ENCODE data around the gene ANKRD60. TPM values are rescaled to one million over a fixed set of nuclear protein-coding genes. Genes with fewer than 3 reads are reported as not detected.
A peak's percentile ranks its signal among the peaks of the same experiment; 100 is the strongest.

ANKRD60 gene
- total RNA-seq, 1 donor from 2014 or later = not detected

DNA sequence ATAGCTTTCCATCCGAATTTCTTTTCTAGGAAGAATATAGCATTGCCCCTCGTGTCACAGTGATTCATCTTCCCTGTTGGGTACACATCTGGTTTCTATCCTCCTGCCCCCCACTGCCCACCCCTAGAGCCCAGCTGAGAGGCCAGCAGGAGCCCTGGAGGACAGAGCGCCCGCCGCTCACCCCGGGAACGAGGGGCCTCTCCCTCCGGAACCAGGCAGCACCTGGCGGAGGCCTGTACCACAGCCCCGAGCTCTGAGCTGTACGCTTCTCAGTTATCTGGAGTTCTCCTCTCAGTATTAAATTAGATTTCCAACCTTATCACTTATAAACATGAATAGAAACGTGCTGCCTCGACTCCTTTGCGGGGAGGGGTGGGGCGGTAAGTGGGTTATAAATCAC, 6.0 kb downstream of the ANKRD60 start:
- H3K36me3 ChIP-seq = no peaks in the 10 kb centered on the region
- H3K27me3 ChIP-seq (ENCODE audit: low read depth) = peaks cover 37% of the 10 kb centered on the region
- ATAC-seq = no peak
- no peak for TF ChIP-seq CTCF (IDR thresholded peaks at IDR 0.05)
- no peaks in the 10 kb centered on the region for H3K9me3 ChIP-seq
- no peak overlapping the region for H3K4me3 ChIP-seq
- no peak for DNase-seq
- H3K27ac ChIP-seq = no peak overlapping the region
- H3K4me1 ChIP-seq = no peaks in the 10 kb centered on the region
- intact Hi-C loops (cut with DNase I) = no loop called here

GRCh38 chr20:58219342-58219700, 9.1 kb downstream of the ANKRD60 start:
- intact Hi-C loops (cut with DNase I) = no loop called here
- no peak overlapping the region for H3K27ac ChIP-seq
- no peaks in the 10 kb centered on the region for H3K36me3 ChIP-seq
- H3K9me3 ChIP-seq = no peaks in the 10 kb centered on the region
- no peaks in the 10 kb centered on the region for H3K4me1 ChIP-seq
- no peak for ATAC-seq
- DNase-seq = no peak
- H3K27me3 ChIP-seq (ENCODE audit: low read depth) = peaks cover 18% of the 10 kb centered on the region
- TF ChIP-seq CTCF (IDR thresholded peaks at IDR 0.05) = no peak
- no peak overlapping the region for H3K4me3 ChIP-seq

GRCh38 chr20:58218665-58219341, 9.7 kb downstream of the ANKRD60 start:
- ATAC-seq = no peak
- no peak for DNase-seq
- H3K27ac ChIP-seq = no peak overlapping the region
- H3K4me3 ChIP-seq = no peak overlapping the region
- intact Hi-C loops (cut with DNase I) = no loop called here
- H3K4me1 ChIP-seq = no peaks in the 10 kb centered on the region
- peaks cover 18% of the 10 kb centered on the region for H3K27me3 ChIP-seq (ENCODE audit: low read depth)
- TF ChIP-seq CTCF (IDR thresholded peaks at IDR 0.05) = no peak
- H3K36me3 ChIP-seq = no peaks in the 10 kb centered on the region
- H3K9me3 ChIP-seq = no peaks in the 10 kb centered on the region

DNA sequence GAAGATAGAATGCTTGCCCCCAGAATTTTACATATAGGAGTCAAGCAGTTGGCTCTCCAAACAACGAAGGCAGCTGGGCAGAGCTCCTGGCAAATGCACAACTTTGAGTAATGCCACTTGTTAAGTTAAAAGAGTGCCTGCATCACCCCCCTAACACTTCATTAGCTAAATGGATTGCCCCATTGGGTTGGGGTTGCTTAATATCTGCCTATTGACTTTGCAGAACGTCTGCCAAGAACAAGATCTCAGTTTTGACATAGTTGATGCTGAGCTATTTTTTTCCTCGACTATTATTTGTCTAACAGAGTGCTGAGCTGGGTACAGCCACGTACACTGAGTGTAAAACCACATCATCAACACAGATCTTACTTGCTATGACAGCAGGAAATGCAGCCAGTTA, 12.1 kb downstream of the ANKRD60 start:
- Histone ChIP-seq H3K27me3 (ENCODE audit: low read depth) (peaks cover 6% of the 10 kb centered on the region), H3K36me3 (no peaks in the 10 kb centered on the region), H3K27ac (no peak overlapping the region), H3K4me1 (no peaks in the 10 kb centered on the region), H3K9me3 (no peaks in the 10 kb centered on the region), H3K4me3 (no peak overlapping the region)
- peak; percentile 83 to 92 for ATAC-seq
- no peak for TF ChIP-seq CTCF (IDR thresholded peaks at IDR 0.05)
- DNase-seq = no peak
- intact Hi-C loops (cut with DNase I) = no loop called here

DNA sequence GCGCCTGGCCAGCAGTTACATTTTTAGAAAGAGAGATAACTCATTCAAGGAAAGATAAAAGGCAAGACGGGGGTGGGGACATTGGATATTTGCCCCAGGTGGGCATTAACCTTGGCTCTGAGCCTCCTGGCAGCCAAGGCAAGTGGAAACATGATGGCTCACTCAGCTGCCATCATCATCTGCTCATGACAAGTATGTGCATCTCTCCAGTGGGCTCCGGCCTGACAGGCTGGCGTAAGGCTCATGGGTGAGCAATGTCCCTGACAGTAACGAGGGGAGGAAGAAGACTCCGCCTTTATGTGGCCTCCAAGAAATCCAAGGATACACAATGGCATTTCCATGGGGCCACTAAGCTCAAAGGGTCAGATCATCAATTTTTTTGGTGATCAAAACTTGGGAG, 13.3 kb downstream of the ANKRD60 start:
- TF ChIP-seq CTCF (IDR thresholded peaks at IDR 0.05) = no peak
- ATAC-seq = no peak
- no peak overlapping the region for H3K27ac ChIP-seq
- no peaks in the 10 kb centered on the region for H3K4me1 ChIP-seq
- H3K4me3 ChIP-seq = no peak overlapping the region
- no peaks in the 10 kb centered on the region for H3K36me3 ChIP-seq
- H3K9me3 ChIP-seq = no peaks in the 10 kb centered on the region
- no peak for DNase-seq
- peaks cover 8% of the 10 kb centered on the region for H3K27me3 ChIP-seq (ENCODE audit: low read depth)
- intact Hi-C loops (cut with DNase I) = no loop called here
